Stomach smooth muscle (tissue), 2 donors: ENCODE data around the gene PEF1.

Source experiments
- H3K27ac ChIP-seq: one replicate; pipeline ENCODE4 v1.7.0; 2013; ENCODE audit warnings: mild to moderate bottlenecking, low read length, inconsistent platforms
- H3K27me3 ChIP-seq, 2 donors: one replicate each; pipeline ENCODE4 v1.7.0; 2013; ENCODE audit warnings: low read length in 2 of 2; ENCODE audit not compliant: insufficient read depth in 2 of 2, control insufficient read depth in 1 of 2
- H3K36me3 ChIP-seq, 2 donors: one replicate each; pipeline ENCODE4 v1.7.0; 2013; ENCODE audit warnings: low read length in 2 of 2; ENCODE audit not compliant: control insufficient read depth in 2 of 2, insufficient read depth in 2 of 2
- H3K4me1 ChIP-seq: one replicate; pipeline ENCODE4 v1.7.0; 2013; ENCODE audit warnings: low read length; ENCODE audit not compliant: control insufficient read depth, insufficient read depth
- H3K4me3 ChIP-seq, 2 donors: one replicate each; pipeline ENCODE4 v1.7.0; 2013; ENCODE audit warnings: low read length in 2 of 2
- H3K9ac ChIP-seq, 2 donors: one replicate each; pipeline ENCODE4 v1.7.0; 2013; ENCODE audit warnings: low read length in 2 of 2, mild to moderate bottlenecking in 1 of 2
- H3K9me3 ChIP-seq, 2 donors: one replicate each; pipeline ENCODE4 v1.7.0; 2013; ENCODE audit warnings: low read length in 2 of 2; ENCODE audit not compliant: control insufficient read depth in 2 of 2
- donor health status: healthy.
- donor health status: Pancreatic carcinoma.

The PEF1 gene

GRCh38 chr1:31633117-31633516 lies 11.6 kb downstream of the PEF1 start:
- H3K4me3 ChIP-seq: no peak overlapping the region
- H3K9me3 ChIP-seq: no peaks in the 10 kb centered on the region
- peak overlapping the region in 1 of 2 donors; percentile 36 for H3K9ac ChIP-seq
- peaks cover 49 to 57% of the 10 kb centered on the region in 2 donors for H3K36me3 ChIP-seq
- no peak overlapping the region for H3K27ac ChIP-seq
- H3K4me1 ChIP-seq: peaks cover 16% of the 10 kb centered on the region
- H3K27me3 ChIP-seq: no peaks in the 10 kb centered on the region

DNA sequence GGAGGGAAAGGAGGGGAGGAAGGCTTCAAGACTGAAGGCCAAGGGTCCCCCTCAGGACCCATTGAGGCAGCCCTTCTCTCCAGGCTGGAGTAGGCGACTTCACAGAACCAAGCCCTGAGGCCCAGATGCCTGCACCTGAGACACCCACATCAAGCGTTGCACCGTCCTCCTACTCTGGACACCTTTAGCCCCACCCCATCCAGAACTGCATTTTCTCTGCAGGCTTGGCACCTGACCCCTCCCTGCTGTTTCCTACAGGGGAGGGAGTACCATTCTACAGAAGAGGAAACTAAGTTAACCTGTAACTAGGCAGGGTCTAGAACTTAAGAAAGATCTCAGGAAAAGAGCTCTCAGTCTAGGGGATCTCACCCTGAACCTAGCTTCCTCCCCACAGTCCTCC lies 12.0 kb downstream of the PEF1 start:
- Histone ChIP-seq H3K36me3 (peaks cover 49 to 60% of the 10 kb centered on the region in 2 donors), H3K27me3 (no peaks in the 10 kb centered on the region), H3K27ac (no peak overlapping the region), H3K9me3 (no peaks in the 10 kb centered on the region), H3K9ac (peak overlapping the region in 1 of 2 donors; percentile 36), H3K4me1 (peaks cover 20% of the 10 kb centered on the region), H3K4me3 (no peak overlapping the region)

DNA sequence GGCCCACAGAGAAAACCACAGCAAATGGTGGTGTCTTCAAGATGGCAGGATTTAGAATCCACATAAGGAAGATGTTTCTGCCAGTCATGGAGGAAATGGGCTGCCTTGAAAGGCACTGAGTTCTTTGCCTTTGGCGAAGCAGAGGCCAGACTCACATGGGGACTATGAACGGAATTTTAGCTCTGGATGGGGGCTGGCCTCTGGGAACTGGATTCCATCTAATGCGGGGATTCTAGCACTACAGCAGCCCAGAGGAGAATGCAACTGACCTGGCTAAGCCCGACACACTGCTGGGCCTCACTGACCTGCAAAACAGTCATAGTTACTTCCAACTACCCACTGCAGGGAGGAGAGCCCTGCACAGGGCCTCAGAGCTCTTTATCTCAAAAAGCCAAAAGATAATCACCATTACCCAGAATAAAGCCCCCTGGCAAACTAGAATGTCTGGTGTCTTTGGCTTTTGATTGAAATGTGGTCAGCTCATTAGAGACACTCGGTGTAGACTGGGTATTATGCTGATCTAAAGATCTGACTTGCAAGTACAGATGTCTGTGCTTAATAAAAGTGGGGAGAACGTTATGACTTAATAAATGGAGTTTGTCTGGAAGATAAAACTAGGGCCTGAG lies 15.6 kb downstream of the PEF1 start:
- Histone ChIP-seq H3K4me3 (no peak overlapping the region), H3K36me3 (peaks cover 44 to 58% of the 10 kb centered on the region in 2 donors)

GRCh38 chr1:31627930-31628559 lies 16.6 kb downstream of the PEF1 start:
- Histone ChIP-seq H3K4me3 (no peak overlapping the region), H3K9ac (peak overlapping the region in 1 of 2 donors; percentile 21), H3K36me3 (peaks cover 43 to 52% of the 10 kb centered on the region in 2 donors), H3K27me3 (no peaks in the 10 kb centered on the region), H3K27ac (peak overlapping the region; percentile 75), H3K4me1 (peaks cover 27% of the 10 kb centered on the region), H3K9me3 (no peaks in the 10 kb centered on the region)

More for the DNA sequence above, 15.6 kb downstream of the PEF1 start:
- Histone ChIP-seq H3K9me3 (no peaks in the 10 kb centered on the region), H3K27me3 (no peaks in the 10 kb centered on the region), H3K4me1 (peaks cover 27% of the 10 kb centered on the region), H3K27ac (peak overlapping the region; percentile 75), H3K9ac (no peak overlapping the region)

GRCh38 chr1:31627301-31627929 lies 17.3 kb downstream of the PEF1 start:
- Histone ChIP-seq H3K36me3 (peaks cover 36 to 45% of the 10 kb centered on the region in 2 donors), H3K27ac (peak overlapping the region; percentile 75), H3K4me3 (no peak overlapping the region), H3K9ac (peak overlapping the region in 1 of 2 donors; percentile 21), H3K9me3 (no peaks in the 10 kb centered on the region), H3K27me3 (no peaks in the 10 kb centered on the region), H3K4me1 (peaks cover 27% of the 10 kb centered on the region)

DNA sequence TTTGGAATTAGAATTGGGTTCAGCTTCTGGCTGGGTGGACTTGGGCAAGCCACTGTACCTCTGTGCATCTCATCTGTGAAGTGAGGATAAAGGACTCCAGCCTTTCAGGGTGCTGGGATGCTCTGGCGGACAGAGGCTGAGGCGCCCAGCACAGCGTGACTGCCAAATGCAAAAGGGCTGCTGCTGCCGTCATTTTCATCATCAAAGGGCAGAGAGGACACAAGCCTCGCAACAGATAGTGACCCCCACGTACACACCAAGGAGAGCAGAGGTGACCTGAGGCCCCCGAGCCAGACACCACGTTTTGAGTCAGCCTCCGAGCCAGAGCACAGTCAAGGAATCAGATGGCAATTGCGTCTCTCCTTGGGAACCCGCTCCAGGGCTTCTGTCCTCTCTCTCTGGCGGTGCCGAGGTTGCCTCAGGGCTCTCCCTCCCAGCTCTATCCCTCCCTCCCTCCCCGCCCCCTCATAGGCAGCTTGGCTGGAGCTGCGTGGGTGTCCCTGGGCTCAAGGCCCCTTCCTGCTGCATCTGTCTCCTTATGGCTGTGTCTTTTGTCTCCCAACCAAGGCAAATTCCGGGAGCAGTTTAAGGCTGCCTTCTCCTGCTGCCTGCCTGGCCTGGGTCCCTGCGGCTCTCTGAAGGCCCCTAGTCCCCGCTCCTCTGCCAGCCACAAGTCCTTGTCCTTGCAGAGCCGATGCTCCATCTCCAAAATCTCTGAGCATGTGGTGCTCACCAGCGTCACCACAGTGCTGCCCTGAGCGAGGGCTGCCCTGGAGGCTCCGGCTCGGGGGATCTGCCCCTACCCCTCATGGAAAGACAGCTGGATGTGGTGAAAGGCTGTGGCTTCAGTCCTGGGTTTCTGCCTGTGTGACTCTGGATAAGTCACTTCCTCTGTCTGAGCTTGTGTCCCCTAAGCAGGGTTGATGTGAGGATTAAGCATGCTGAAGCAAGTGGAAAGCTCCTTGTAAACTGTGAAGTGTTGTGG lies 18.2 kb downstream of the PEF1 start:
- peaks cover 27% of the 10 kb centered on the region for H3K4me1 ChIP-seq
- no peak overlapping the region for H3K4me3 ChIP-seq
- H3K9ac ChIP-seq: no peak overlapping the region
- H3K27me3 ChIP-seq: no peaks in the 10 kb centered on the region
- H3K27ac ChIP-seq: peak overlapping the region; percentile 75
- peaks cover 28 to 36% of the 10 kb centered on the region in 2 donors for H3K36me3 ChIP-seq
- H3K9me3 ChIP-seq: no peaks in the 10 kb centered on the region

- Histone ChIP-seq H3K27me3 (no peaks in the 10 kb centered on the region), H3K4me1 (peaks cover 29% of the 10 kb centered on the region), H3K9me3 (no peaks in the 10 kb centered on the region), H3K36me3 (peaks cover 21 to 28% of the 10 kb centered on the region in 2 donors), H3K4me3 (no peak overlapping the region), H3K9ac (no peak overlapping the region), H3K27ac (no peak overlapping the region)
These were observed 19.0 kb downstream of the PEF1 start for GRCh38 chr1:31625561-31626222.

GRCh38 chr1:31624731-31625514 lies 19.8 kb downstream of the PEF1 start:
- Histone ChIP-seq H3K36me3 (peaks cover 13 to 20% of the 10 kb centered on the region in 2 donors), H3K4me3 (no peak overlapping the region), H3K9ac (no peak overlapping the region), H3K27me3 (no peaks in the 10 kb centered on the region), H3K4me1 (peaks cover 29% of the 10 kb centered on the region), H3K9me3 (no peaks in the 10 kb centered on the region), H3K27ac (no peak overlapping the region)

DNA sequence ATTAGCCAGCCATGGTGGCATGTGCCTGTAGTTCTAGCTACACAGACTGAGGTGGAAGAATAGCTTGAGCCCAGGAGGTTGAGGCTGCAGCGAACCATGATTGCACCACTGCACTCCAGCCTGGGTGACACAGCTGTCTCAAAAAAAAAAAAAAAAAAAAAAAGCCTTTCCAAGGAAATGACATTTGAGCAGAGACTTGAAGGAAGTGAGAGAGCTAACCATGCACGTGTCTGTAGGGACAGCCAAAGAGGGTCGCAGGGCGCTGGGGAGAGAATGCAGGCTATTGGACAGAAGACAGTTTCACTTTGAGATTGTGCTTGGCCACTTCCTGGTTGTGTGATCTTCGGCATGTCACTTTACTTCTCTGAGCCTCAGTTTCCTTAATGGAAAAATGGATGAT lies 20.4 kb downstream of the PEF1 start:
- H3K4me3 ChIP-seq: no peak overlapping the region
- peaks cover 29% of the 10 kb centered on the region for H3K4me1 ChIP-seq
- peaks cover 8 to 14% of the 10 kb centered on the region in 2 donors for H3K36me3 ChIP-seq
- H3K27me3 ChIP-seq: no peaks in the 10 kb centered on the region
- no peak overlapping the region for H3K27ac ChIP-seq
- H3K9ac ChIP-seq: no peak overlapping the region
- no peaks in the 10 kb centered on the region for H3K9me3 ChIP-seq
